Stimulated activated CD8-positive, alpha-beta memory T cell treated with anti-CD3 and anti-CD28 coated beads, Interleukin-7, amount 100 ng/mL, for 24 hours (primary cell): ENCODE measurements around the gene INHBE.
"Not testable (repeated sequence)": the region's sequence is repeated elsewhere in the genome, so short reads cannot be mapped to it uniquely, and the experiment has no call there.

Experiments used
- DNase-seq: peaks from one replicate; pipeline ENCODE4 v3.0.0-alpha.2; 2020; ENCODE audit warnings: low read depth

The INHBE gene

GRCh38 chr12:57441846-57442427, 13.2 kb upstream of the INHBE start:
- no peak for DNase-seq

GRCh38 chr12:57444337-57444736, 10.8 kb upstream of the INHBE start:
- DNase-seq, result not testable (repeated sequence)

DNA sequence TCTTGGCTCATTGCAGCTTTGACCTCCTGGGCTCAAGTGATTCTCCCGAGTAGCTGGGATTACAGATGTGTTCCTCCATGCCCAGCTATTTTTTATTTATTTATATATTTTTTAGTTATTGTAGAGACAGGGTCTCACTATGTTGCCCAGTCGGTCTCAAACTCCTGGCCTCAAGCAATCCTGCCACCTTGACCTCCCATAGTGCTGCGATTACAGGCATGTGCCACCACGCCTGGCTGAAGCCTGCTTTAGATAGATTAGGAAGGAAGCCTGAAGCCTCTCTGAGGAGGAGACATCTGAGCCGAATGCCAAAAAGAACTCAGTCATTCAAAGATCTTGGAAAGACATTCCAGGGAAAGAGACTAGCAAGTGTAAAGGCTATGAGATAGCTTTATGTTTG, 10.4 kb upstream of the INHBE start:
- DNase-seq, result no peak

DNA sequence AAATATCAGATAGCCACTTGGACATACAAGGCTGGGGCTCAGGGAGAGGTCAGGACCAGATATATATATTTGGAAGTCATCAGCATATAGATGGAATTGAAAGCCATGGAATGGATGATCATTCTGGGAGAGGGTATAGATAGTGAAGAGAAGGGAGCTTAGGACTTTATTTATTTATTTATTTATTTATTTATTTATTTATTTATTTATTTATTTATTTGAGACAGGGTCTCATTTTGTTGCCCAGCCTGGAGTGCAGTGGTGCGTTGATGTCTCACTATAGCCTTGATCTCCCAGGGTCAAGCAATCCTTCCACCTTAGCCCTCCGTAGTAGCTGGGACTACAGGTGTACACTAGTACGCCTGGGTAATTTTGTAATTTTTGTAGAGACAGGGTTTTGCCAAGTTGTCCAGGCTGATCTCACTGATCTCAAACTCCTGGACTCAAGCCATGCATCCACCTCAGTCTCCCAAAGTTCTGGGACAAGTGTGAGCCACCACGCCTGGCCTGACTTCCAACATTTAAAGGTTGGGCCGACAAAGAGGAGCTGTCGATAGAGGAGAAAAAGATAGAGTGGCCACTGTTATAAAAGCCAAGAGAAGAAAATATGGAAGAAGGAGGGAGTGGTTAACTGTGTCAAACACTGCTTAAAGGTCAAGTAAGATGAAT, 8.7 kb upstream of the INHBE start:
- DNase-seq, result no peak

DNA sequence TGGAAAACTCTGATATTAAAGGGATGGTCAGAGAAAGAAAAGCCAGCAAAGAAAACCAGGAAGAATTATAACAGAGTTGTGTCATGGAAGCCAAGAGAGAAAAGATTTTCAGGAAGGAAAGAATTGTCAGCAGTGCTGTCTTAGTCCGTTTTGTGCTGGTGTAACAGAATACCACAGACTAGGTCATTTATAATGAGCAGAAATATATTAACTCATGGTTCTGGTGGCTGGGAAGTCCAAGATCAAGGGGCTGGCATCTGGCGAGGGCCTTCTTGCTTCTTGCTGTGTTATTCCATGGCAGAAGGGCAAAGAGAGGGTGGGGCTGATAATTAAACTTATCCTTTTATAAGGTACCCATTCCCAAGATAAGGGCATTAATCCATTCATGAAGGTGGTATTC, 6.4 kb upstream of the INHBE start:
- no peak for DNase-seq

- DNase-seq, result no peak
Observed at GRCh38 chr12:57449375-57449774, 5.7 kb upstream of the INHBE start.

DNA sequence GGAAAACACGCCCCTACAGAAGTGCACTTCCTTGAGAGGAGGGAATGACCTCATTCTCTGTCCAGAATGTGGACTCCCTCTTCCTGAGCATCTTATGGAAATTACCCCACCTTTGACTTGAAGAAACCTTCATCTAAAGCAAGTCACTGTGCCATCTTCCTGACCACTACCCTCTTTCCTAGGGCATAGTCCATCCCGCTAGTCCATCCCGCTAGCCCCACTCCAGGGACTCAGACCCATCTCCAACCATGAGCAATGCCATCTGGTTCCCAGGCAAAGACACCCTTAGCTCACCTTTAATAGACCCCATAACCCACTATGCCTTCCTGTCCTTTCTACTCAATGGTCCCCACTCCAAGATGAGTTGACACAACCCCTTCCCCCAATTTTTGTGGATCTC, 5.0 kb upstream of the INHBE start:
- no peak for DNase-seq

DNA sequence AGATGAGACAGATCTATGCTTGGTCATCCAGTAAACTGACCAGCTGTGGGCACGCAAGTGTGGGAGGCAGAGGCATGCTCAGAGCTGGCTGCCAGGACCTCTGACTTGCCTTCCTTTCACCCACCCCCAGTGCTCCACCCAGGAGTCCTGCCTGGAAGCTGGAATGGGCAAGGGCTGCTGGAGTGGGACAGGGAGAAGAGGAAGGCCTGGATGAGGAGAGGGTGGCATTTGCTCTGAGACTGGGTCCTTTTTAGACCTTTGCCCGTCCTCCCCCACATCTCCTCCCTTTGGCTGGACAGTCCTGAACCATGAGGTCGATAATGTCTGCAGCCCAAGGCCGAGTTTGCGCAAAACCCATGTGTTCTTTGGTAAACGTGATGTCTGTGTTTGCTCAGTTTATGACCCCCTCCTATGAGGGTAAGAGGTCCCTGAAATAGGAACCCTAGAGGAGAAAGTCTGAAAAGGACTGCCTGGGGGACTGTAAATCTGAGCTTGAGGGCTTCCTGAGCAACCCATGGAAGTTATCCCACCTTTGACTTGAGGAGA, 3.8 kb upstream of the INHBE start:
- no peak for DNase-seq

- no peak for DNase-seq
Observed at GRCh38 chr12:57452181-57452936, 2.7 kb upstream of the INHBE start.

DNA sequence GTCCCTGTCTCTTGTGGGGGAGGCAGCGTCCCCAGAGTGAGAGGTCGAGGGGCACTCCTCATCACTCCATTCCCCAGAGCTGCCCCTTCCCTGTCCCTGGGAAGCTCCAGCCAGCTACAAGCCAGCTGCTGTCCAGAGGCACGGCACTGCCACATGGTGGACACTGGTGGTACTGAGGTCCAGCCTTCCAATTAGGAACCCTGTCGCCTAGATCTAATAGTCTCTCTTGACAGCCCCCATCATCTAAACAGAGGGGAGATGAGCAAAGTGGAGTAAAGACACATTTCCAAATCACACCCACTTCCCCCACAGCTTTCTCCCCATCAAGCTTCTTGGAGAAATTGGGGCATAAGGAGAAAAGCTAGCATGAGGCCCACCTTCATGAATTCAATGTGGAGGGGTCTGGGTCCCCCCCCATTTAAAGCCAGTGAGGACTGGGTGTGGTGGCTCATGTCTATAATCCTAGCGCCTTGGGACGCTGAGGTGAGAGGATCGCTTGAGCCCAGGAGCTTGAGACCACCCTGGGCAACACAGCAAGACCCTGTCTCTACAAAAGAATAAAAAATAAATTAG, 2.1 kb upstream of the INHBE start:
- DNase-seq, result no peak

DNA sequence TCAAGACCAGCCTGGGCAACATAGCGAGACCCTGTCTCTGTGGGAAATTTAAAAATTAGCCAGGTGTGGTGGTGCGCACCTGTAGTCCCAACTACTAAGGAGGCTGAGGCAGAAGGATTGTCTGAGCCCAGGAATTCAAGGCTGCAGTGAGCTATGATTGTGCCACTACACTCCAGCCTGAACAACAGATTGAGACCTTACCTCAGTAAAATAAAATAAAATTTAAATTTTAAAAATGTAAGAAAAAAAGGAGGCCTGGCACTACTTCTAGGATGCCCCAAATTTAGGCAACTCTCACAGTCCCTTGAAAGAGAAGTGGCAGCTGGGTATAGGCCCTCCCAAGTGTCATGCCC, 918 bp upstream of the INHBE start:
- DNase-seq, result no peak

DNA sequence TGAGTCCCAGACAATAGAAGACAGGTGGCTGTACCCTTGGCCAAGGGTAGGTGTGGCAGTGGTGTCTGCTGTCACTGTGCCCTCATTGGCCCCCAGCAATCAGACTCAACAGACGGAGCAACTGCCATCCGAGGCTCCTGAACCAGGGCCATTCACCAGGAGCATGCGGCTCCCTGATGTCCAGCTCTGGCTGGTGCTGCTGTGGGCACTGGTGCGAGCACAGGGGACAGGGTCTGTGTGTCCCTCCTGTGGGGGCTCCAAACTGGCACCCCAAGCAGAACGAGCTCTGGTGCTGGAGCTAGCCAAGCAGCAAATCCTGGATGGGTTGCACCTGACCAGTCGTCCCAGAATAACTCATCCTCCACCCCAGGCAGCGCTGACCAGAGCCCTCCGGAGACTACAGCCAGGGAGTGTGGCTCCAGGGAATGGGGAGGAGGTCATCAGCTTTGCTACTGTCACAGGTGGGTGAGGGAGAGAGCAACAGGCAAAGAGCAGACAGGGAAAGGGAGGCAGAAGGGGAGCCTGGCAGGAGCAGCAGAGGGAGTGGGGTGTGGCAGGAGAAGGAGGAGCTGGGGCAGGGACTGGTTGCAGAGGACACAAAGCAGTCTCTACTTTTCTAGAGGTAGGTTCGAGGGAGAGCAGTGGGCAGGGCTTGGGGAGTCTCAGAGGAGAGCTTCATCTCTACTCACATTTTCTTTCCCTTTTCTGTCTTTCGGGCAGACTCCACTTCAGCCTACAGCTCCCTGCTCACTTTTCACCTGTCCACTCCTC, 452 bp downstream of the INHBE start:
- no peak for DNase-seq

- no peak for DNase-seq
Observed at GRCh38 chr12:57456145-57456700, 1.1 kb downstream of the INHBE start.

- DNase-seq, result no peak
Observed at GRCh38 chr12:57456737-57457490, 1.8 kb downstream of the INHBE start.

DNA sequence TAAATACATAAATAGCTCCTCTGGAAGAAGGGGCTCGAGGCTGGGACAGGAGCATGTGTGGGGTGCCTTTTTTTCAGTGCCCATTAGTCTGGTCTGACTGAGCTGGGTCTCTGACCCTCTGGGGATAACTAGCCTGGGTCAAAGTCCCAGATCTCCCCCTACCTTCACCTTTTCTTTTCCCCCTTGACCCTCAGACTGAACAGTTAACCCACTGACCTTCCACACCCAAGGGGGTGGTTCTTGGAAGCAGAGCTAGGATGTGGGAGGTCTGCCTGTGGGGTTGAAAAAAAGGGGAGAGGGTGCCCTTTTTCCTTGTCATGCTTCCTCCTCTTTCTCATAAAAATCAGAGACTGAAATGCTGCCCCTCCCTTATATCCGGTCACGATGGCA, 3.6 kb downstream of the INHBE start:
- no peak for DNase-seq

DNA sequence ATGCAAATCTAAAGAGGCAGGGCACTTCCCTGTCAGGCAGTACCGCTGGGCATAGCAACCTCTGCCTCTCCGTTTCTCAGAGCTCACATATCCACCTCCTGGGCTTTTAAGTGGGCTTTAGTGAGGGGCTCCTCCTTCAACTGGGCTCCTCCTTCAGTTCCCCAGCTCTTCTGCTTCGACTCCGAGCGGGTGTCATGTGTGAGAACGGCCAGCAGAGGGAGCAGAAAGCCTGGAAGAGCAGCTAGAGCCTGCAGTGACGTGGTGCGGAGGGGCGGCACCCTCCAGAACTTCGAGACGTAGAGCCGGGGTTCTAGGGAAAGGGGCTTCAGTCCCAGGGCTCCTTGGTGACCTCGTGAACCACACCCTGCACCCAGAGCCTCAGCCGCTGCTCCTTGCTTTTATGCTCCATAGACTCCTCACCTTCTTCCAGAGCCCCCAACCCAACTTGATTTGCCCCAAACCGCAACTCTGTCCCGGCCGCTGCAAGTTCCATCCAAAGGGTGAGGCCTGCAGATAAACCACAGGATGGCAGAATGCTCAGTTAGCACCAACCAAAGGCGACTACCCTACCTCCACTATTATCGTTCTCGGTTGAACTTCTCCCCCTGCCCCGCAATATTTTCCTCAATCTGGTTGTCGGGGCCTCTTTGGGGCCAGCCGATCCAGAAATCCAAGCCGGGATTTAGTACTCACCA, 4.1 kb downstream of the INHBE start:
- DNase-seq, result peak; percentile 90

- DNase-seq, result no peak
Observed at GRCh38 chr12:57459750-57460467, 4.8 kb downstream of the INHBE start, which contains the start of gene GLI1. Gene GLI1, plus strand, starts transcription at chr12:57459785. Its CDS starts 3,907 bp downstream, at chr12:57463692.

- DNase-seq, result no peak
Observed at GRCh38 chr12:57460468-57460784, 5.3 kb downstream of the INHBE start.

GRCh38 chr12:57460841-57461275, 5.8 kb downstream of the INHBE start:
- no peak for DNase-seq
